ENCODE results near the gene BRS3. TPM values are rescaled to one million over a fixed set of nuclear protein-coding genes. Genes with fewer than 3 reads are reported as not detected.

The BRS3 gene
- total and polyA plus RNA-seq, 7 donors: 0.08 to 0.09 TPM; not detected in 5

- TF ChIP-seq CTCF (IDR thresholded peaks at IDR 0.05): no peak
- no peak for ATAC-seq
Measured at GRCh38 chrX:136447968-136448367, 39.8 kb upstream of the BRS3 start.

GRCh38 chrX:136450050-136450830 is 37.5 kb upstream of the BRS3 start:
- DNase-seq (no peak), ATAC-seq (no peak)
- peaks cover 0 to 5% (median 0%) of the 10 kb centered on the region in 3 donors for H3K27me3 ChIP-seq (ENCODE audit: insufficient read depth in 3 of 3, low read length in 2 of 3)
- H3K9me3 ChIP-seq: no peaks in the 10 kb centered on the region
- H3K36me3 ChIP-seq (ENCODE audit: insufficient read depth in 1 of 2, low read depth in 1 of 2): no peaks in the 10 kb centered on the region
- intact Hi-C loops (cut with DNase I): no loop called here
- no peak overlapping the region for H3K27ac ChIP-seq
- TF ChIP-seq CTCF (IDR thresholded peaks at IDR 0.05): no peak
- no peak overlapping the region for H3K4me3 ChIP-seq
- WGBS, 3 donors: 59 to 62% (median 60%) methylated on average over 8 of the region's 8 CpGs
- no peaks in the 10 kb centered on the region for H3K4me1 ChIP-seq

More at GRCh38 chrX:136447968-136448367, 39.8 kb upstream of the BRS3 start:
- H3K27ac ChIP-seq: no peak overlapping the region
- H3K4me1 ChIP-seq: no peaks in the 10 kb centered on the region
- DNase-seq: no peak
- intact Hi-C loops (cut with DNase I): no loop called here
- no peaks in the 10 kb centered on the region for H3K9me3 ChIP-seq
- H3K36me3 ChIP-seq (ENCODE audit: insufficient read depth in 1 of 2, low read depth in 1 of 2): no peaks in the 10 kb centered on the region
- peaks cover 0 to 5% (median 0%) of the 10 kb centered on the region in 3 donors for H3K27me3 ChIP-seq (ENCODE audit: insufficient read depth in 3 of 3, low read length in 2 of 3)
- H3K4me3 ChIP-seq: no peak overlapping the region

GRCh38 chrX:136452614-136453013 is 35.1 kb upstream of the BRS3 start:
- Histone ChIP-seq H3K27ac (no peak overlapping the region), H3K27me3 (ENCODE audit: insufficient read depth in 3 of 3, low read length in 2 of 3) (peaks cover 0 to 5% (median 0%) of the 10 kb centered on the region in 3 donors), H3K4me1 (no peaks in the 10 kb centered on the region), H3K9me3 (no peaks in the 10 kb centered on the region), H3K4me3 (no peak overlapping the region), H3K36me3 (ENCODE audit: insufficient read depth in 1 of 2, low read depth in 1 of 2) (no peaks in the 10 kb centered on the region)
- intact Hi-C loops (cut with DNase I): no loop called here
- 79 to 82% (median 80%) methylated on average over 3 to 5 of the region's 5 CpGs for WGBS, 3 donors
- TF ChIP-seq CTCF (IDR thresholded peaks at IDR 0.05): no peak
- ATAC-seq (no peak), DNase-seq (no peak)

GRCh38 chrX:136453114-136453513 is 34.6 kb upstream of the BRS3 start:
- TF ChIP-seq CTCF (IDR thresholded peaks at IDR 0.05): no peak
- no peaks in the 10 kb centered on the region for H3K4me1 ChIP-seq
- H3K9me3 ChIP-seq: no peaks in the 10 kb centered on the region
- intact Hi-C loops (cut with DNase I): no loop called here
- ATAC-seq (no peak), DNase-seq (no peak)
- peaks cover 0 to 5% (median 0%) of the 10 kb centered on the region in 3 donors for H3K27me3 ChIP-seq (ENCODE audit: insufficient read depth in 3 of 3, low read length in 2 of 3)
- H3K4me3 ChIP-seq: no peak overlapping the region
- 63 to 89% (median 83%) methylated on average over 1 of the region's 1 CpG for WGBS, 3 donors
- no peaks in the 10 kb centered on the region for H3K36me3 ChIP-seq (ENCODE audit: insufficient read depth in 1 of 2, low read depth in 1 of 2)
- H3K27ac ChIP-seq: no peak overlapping the region

GRCh38 chrX:136453771-136454170 is 34.0 kb upstream of the BRS3 start:
- TF ChIP-seq CTCF (IDR thresholded peaks at IDR 0.05): no peak
- Histone ChIP-seq H3K27me3 (ENCODE audit: insufficient read depth in 3 of 3, low read length in 2 of 3) (peaks cover 0 to 5% (median 0%) of the 10 kb centered on the region in 3 donors), H3K4me3 (no peak overlapping the region), H3K4me1 (no peaks in the 10 kb centered on the region), H3K9me3 (no peaks in the 10 kb centered on the region), H3K36me3 (ENCODE audit: insufficient read depth in 1 of 2, low read depth in 1 of 2) (no peaks in the 10 kb centered on the region), H3K27ac (no peak overlapping the region)
- intact Hi-C loops (cut with DNase I): no loop called here
- DNase-seq (no peak), ATAC-seq (no peak)
- WGBS, 3 donors: 26 to 47% (median 33%) methylated on average over 1 of the region's 1 CpG
